Measurements from ENCODE around the gene TTC34.
"Not testable (repeated sequence)": the region's sequence is repeated elsewhere in the genome, so short reads cannot be mapped to it uniquely, and the experiment has no call there.

The TTC34 gene

DNA sequence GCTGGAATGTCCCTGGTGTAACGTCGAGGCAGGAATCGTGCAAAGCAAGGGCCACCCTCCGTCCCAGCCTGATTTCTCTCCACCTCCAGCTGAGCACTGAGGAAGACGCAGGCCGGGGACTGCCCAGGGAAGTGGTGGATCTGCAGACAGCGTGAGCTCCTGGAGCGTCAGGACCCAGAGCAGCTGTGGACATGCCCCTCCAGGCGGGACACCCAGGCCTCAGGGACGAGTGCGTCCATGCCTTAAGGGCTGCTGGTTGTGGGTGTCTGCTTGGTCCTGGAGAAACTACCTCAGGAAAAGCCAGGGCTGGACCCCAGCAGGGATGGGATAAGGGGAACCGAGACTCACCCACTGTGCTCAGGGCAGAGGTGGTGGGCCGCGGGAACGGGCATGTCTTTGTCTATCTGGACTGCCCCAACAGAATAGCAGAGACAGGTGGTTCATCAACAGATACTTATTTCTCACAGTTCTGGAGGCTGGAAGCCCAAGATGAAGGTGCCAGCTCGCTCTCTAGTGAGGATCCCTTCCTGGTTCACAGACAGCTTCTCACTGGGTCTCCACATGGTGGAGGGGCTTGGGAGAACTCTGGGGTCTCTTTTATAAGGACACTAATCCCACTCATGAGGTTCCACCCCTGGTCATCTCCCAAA is 162.9 kb downstream of the TTC34 start:
- no peak for DNase-seq

GRCh38 chr1:2637442-2638145 is 163.9 kb downstream of the TTC34 start:
- no peak for DNase-seq

- DNase-seq: no peak
These were observed 164.8 kb downstream of the TTC34 start for GRCh38 chr1:2636733-2637132.

- DNase-seq: no peak
These were observed 166.0 kb downstream of the TTC34 start for GRCh38 chr1:2635361-2636010.

- DNase-seq: no peak
These were observed 167.5 kb downstream of the TTC34 start for GRCh38 chr1:2633936-2634491.

DNA sequence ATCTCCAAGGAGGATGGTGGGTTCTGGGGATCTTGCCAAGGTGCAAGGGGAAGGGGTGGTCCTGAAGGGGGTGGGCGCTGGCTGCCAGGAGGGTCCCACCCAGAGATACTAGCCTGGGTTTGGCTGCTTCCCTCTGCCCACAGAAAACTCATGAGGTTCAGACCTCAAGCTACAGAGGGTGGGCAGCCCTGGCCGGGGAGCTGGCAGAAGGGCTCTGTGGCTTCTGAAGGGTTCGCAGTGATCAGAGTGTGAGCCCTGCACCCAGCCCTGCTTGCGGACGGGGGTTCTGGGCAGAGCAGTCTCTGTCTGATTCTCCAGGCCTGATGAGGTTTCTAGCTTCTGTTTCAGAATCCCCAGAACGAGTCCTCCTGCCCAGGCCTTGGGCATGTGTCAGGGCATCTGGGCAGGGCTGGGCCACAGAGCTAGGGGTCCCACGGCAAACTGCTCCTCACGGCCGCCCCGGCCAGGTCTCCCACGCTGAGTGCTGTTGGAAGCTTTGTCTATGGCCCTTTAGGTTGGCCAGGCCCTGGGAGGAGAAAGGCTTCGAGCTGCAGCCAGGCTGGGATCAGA is 168.0 kb downstream of the TTC34 start:
- DNase-seq: no peak

DNA sequence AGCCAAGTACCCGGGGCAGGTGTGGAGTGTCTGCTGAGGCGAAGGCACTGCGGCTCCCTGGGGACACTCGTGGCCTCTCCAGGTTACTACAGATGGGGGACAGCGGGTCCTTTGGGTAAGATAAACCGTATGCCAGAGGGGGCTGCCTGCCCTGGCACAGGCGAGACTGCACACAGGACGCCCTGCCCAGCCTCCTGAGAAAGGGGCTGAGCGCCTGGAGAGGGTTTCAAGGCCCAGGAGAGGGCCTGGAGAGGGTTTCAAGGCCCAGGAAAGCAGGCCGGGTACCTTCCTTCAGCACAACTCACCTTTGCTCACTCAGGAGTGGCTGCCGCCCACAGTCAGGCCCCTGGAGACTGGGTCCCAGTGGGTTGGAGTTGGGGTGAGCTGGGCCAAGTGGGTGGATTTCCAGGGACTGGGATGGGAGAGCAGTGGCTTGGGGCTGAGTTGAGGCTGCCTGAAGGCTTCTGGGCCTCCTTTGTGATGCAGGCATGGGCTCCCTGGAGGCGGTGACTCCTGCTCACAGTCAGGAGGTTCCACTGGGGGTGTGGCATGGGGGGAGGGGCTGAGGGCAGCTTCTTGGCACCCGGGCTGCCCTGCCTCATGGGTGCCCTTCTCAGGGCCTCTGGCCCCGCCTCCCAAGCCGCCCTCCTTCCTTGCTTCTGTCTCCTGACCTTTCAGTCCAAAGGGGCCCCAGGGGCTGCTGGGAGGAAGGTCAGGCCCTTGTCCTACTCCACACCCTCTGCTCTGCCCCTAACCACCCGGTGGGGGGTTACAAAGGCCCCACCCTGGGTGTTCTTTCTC is 168.7 kb downstream of the TTC34 start, which contains the start of gene MMEL1:
Gene MMEL1, minus strand, starts transcription at position 456 of the 801 bp plus-strand sequence. CDS start 3,532 bp downstream, outside the sequence.
- DNase-seq: no peak

DNA sequence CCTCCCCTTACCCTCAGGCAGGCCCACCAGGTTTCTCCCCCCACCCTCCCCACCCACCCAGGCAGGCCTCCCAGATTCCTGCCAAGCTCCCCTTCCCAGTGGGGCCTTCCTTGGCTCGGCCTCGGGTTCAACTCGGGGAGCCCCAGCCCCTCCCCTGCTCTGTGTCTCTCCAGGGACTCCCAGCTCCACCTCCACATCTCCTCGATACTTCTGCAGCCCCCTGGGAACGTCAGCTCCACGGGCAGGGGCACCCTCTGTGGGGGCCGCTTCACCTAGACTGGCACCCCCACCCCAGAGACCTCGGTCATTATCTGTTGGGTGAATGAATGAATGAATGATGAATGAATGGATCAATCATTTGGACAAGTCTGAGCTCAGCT is 169.5 kb downstream of the TTC34 start:
- DNase-seq: no peak

- DNase-seq: no peak
These were observed 170.1 kb downstream of the TTC34 start for GRCh38 chr1:2631136-2632050.

DNA sequence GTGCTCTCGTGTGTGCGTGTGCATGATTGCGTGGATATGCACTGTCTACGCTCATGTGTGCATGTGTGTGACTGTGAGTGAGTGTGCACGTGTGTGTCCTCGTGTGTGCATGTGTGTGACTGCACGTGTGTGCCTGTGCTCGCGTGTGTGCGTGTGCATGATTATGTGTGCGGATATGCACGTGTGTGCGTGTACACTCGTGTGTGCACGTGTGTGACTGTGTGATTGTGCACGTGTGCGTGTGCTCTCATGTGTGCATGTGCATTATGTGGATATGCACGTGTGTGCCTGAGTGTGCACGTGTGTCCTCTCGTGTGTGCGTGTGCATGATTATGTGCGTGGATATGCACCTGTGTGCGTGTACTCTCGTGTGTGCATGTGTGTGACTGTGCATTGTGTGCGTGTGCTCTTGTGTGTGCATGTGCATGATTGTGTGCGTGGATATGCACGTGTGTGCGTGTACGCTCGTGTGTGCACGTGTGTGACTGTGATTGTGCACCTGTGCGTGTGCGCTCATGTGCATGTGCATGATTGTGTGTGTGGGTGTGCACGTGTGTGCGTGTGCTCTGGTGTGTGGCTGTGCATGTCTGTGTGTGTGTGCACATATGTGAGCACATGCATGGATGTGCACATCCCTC is 170.9 kb downstream of the TTC34 start:
- DNase-seq: no peak

DNA sequence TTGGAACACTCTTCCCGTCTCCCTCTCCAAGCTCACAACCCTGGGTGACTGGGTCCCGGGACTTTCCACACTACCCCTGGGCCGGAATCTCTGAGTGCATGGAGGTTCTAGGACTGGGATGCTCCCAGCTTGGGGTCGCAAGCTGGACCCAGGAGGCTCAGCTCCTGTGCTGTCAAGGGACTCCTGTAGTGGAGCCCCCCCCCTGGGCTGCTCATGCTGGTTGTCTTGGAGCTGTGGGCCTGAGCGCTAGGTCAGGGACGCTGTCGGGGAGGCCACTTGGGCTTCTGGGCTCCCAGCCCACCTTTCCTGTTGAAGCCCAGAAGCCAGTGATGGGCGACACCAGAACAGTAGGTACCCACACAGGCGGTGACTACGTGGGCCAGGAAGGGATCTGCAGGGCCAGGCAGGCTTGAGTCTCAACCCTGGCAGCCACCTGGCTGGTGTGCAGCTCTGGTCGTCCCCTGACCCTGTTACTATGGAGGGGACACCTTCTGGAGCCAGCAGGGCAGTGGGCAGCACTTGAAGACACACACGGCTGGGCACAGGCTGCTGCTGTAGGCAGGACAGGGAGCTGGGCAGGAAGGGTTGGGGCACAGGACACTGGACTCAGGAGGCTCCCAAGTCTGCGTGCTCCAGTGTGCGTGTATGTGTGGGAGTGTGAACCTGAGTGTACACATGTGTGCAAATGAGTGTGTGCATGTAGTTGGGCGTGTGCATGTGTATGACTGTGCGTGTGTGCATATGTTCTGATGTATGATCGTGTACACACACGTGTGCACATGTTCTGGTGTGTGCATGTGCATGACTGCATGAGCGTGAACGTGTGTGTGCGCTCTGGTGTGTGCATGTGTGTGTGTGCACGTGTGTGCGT is 171.6 kb downstream of the TTC34 start:
- no peak for DNase-seq

GRCh38 chr1:2628933-2629626 is 172.4 kb downstream of the TTC34 start:
- DNase-seq: no peak

DNA sequence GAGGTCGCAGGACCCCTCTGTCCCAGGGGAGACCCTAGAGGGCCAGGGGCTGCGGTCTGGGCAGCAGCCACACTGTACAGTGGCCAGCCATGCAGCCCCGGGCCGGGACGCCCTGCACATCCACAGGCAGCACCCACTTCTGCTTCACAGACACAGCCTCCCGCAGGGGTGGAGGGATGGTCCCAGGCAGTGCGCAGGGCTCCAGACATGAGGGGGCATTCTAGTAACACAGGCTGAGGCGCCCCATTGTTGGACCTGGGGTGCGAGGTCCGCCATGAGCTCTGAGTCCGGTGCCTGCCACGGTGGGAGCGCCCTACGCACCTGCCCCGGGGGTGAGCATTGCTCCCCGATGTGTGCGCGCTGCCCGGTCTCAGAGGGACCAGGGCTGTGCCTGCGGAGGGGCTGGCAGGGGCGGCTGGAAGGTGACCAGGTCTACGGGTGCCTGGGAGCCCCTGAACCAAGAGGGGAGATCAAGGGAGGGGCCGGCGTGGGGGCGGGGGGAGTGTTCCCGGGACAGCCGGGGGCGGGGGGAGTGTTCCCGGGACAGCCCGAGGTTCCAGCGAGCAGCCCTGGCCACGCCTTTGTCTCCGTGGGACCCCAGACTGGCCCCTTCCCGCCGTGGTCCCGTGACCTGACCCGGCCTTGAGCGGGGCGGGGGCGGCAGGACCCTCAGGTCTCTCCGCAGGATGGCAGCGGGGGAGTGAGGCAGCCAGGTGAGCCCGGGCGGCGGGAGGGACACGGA is 173.1 kb downstream of the TTC34 start:
- DNase-seq: no peak

- no peak for DNase-seq
These were observed 173.7 kb downstream of the TTC34 start for GRCh38 chr1:2627746-2628145.

GRCh38 chr1:2625748-2626147 is 175.7 kb downstream of the TTC34 start:
- not testable (repeated sequence) for DNase-seq

GRCh38 chr1:2625311-2625710 is 176.2 kb downstream of the TTC34 start:
- DNase-seq: no peak

DNA sequence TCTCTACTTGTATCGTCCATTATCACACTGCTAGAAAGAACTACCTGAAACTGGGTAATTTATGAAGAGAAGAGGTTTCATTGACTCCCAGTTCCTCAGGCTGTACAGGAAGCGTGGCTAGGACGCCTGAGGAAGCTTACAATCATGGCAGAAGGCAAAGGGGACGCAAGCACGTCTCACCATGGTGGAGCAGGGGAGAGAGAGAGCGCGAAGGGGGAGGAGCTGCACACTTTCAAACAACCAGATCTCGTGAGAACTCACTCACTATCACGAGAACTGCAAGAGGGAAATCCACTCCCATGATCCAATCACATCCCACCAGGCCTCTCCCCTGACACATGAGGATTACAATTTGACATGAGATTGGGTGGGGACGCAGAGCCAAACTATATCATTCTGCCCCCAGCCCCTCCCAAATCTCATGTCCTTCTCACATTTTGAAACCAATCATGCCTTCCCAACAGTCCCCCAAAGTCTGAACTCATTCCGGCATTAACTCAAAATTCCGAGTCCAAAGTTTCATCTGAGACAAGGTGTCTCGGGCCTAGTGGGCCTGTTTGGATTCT is 176.7 kb downstream of the TTC34 start:
- no peak for DNase-seq

All from stimulated activated naive CD4-positive, alpha-beta T cell treated with Interleukin-2 at 50 U/mL for 16 hours (primary cell).